AG04450 (cell line): ENCODE data around the gene HPRT1. TPM values are rescaled to one million over a fixed set of nuclear protein-coding genes. Genes with fewer than 3 reads are reported as not detected.

Experiments
- CTCF ChIA-PET: fragments of 300-600, 350-600 bp; formaldehyde crosslinking; extraction: SDS; loops from one replicate; lab custom pipeline; 2022; ENCODE audit warnings: antibody characterized with exemption, inconsistent platforms; lab: Charles Lee
- POLR2A ChIA-PET: fragments of 350-600 bp; formaldehyde crosslinking; extraction: SDS; loops from one replicate; lab custom pipeline; 2021; ENCODE audit warnings: antibody characterized with exemption, inconsistent platforms; lab: Yijun Ruan, JAX
- DNase-seq: peaks from one replicate; pipeline ENCODE4 v3.0.0-alpha.2; 2011; ENCODE audit warnings: low read depth, low spot score
- H3K27ac ChIP-seq: one replicate; pipeline ENCODE4 v1.5.1; 2012; ENCODE audit warnings: low read depth, low read length, control low read depth
- H3K27me3 ChIP-seq: one replicate; pipeline ENCODE4 v1.6.0; 2012; ENCODE audit warnings: low read length; ENCODE audit not compliant: control insufficient read depth, insufficient read depth
- H3K4me3 ChIP-seq: 2 replicates; pipeline ENCODE4 v1.5.1; 2011; ENCODE audit warnings: mild to moderate bottlenecking, low read depth, low read length, control low read depth
- H3K9me3 ChIP-seq: 2 replicates; pipeline ENCODE4 v1.5.1; 2012; ENCODE audit warnings: low read length; ENCODE audit not compliant: control insufficient read depth, insufficient read depth
- CTCF ChIP-seq: IDR thresholded peaks from 2 replicates; pipeline ENCODE4 v1.5.1; 2011; ENCODE audit warnings: low read depth, low read length, control low read depth, inconsistent platforms
- polyA minus RNA-seq: library from RNA; depleted of rRNA, polyadenylated mRNA; stranded (reverse); fragments of >200 nt; gene quantifications from 2 replicates; pipeline ENCODE4 v1.2.3, GENCODE V29; 2011; rRNA and poly(A)+ RNA removed
- polyA plus RNA-seq: library from polyadenylated mRNA; depleted of rRNA; stranded (reverse); fragments of >200 nt; gene quantifications from 2 replicates; pipeline ENCODE4 v1.2.3, GENCODE V29; 2011; rRNA removed

Gene HPRT1
- polyA plus RNA-seq, result 25.5 and 32.8 TPM in 2 replicates
- 8.1 and 11.3 TPM in 2 replicates for polyA minus RNA-seq

DNA sequence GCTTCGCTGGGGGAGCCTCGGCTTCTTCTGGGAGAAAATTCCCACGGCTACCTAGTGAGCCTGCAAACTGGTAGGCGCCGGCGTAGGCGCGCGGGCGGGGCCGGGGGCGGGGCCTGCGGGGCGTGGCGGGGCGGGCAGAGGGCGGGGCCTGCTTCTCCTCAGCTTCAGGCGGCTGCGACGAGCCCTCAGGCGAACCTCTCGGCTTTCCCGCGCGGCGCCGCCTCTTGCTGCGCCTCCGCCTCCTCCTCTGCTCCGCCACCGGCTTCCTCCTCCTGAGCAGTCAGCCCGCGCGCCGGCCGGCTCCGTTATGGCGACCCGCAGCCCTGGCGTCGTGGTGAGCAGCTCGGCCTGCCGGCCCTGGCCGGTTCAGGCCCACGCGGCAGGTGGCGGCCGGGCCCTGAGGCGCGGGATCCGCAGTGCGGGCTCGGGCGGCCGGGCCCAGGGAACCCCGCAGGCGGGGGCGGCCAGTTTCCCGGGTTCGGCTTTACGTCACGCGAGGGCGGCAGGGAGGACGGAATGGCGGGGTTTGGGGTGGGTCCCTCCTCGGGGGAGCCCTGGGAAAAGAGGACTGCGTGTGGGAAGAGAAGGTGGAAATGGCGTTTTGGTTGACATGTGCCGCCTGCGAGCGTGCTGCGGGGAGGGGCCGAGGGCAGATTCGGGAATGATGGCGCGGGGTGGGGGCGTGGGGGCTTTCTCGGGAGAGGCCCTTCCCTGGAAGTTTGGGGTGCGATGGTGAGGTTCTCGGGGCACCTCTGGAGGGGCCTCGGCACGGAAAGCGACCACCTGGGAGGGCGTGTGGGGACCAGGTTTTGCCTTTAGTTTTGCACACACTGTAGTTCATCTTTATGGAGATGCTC lies at the start of gene HPRT1:
Gene HPRT1 (plus strand): TSS at position 161 of the 857 bp plus-strand sequence. CDS start 147 bp downstream, at position 308.
- no peak for TF ChIP-seq CTCF
- ChIA-PET CTCF (no interaction called here), POLR2A (no interaction called here)
- Histone ChIP-seq H3K27ac (no peak within 1 kb of the TSS), H3K9me3 (no peaks in the 10 kb centered on the region), H3K27me3 (no peaks in the 10 kb centered on the region), H3K4me3 (peak within 1 kb of the TSS; percentile 66)
- peak; percentile 13 for DNase-seq

- no peak for DNase-seq
- no peaks in the 10 kb centered on the region for H3K9me3 ChIP-seq
- no peak for TF ChIP-seq CTCF
- H3K27ac ChIP-seq, result no peak overlapping the region
- no peak overlapping the region for H3K4me3 ChIP-seq
- POLR2A ChIA-PET, result no interaction called here
- CTCF ChIA-PET, result no interaction called here
- H3K27me3 ChIP-seq, result no peaks in the 10 kb centered on the region
These were observed 43.9 kb upstream of the HPRT1 start for GRCh38 chrX:134416087-134416486.

DNA sequence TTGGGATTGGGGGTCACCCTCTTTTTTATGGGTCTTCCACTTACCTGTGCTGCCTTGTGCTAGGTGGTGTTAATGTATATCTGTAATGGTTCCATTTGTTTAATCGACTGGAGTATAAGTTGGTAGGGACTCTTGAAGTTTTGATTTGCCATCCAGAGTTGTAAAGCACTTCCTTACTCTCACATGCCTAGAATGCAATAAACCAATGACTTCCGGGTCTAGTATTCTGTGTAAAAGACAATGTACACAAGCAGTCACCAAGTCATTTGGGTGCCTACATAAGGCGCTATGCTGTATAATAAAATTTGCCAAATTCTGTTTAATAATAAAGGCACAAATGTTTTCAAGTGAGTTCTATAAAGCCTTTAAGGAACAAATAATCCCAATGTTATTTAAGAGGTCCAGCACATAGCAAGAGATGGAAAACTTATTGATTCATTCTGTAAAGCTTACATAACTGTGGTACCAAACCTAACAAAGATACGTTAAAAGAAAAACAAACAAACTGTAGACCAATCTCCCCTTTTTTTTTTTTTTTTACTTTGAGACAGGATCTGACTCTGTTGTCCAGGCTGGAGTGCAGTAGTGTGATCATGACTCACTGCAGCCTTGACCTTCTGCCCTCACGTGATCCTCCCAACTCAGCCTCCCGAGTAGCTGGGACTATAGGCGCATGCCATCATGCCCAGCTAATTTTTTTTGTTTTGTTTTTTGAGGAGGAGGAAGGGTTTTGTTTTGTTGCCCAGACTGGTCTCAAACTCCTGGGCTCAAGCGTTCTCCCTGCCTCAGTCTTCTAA lies 41.5 kb upstream of the HPRT1 start:
- H3K9me3 ChIP-seq, result no peaks in the 10 kb centered on the region
- no peak overlapping the region for H3K27ac ChIP-seq
- TF ChIP-seq CTCF, result no peak
- H3K4me3 ChIP-seq, result no peak overlapping the region
- H3K27me3 ChIP-seq, result no peaks in the 10 kb centered on the region
- ChIA-PET CTCF (no interaction called here), POLR2A (no interaction called here)
- DNase-seq, result no peak

DNA sequence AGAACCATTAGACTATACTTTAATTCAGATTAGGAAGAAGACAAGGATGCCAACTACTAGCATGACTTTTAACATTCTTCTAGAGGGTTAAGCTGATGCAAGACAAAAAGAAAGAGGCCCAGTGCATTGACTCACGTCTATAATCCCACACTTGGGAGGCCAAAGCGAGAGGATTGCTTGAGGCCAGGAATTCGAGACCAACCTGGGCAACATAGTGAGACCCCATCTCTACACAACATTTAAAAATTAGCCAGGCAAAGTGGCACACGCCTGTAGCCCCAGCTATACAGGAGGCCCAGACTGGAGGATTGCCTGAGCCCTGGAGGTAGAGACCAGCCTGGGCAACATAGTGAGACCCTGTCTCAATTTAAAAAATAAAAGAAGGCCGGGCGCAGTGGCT lies 40.2 kb upstream of the HPRT1 start:
- Histone ChIP-seq H3K4me3 (no peak overlapping the region), H3K27ac (no peak overlapping the region), H3K9me3 (no peaks in the 10 kb centered on the region), H3K27me3 (no peaks in the 10 kb centered on the region)
- POLR2A ChIA-PET, result no interaction called here
- CTCF ChIA-PET, result no interaction called here
- TF ChIP-seq CTCF, result no peak
- DNase-seq, result no peak
